ENCODE data around the gene ADGRF4.

Gene ADGRF4

GRCh38 chr6:47752801-47753200, 54.4 kb downstream of the ADGRF4 start:
- no peak for DNase-seq (ENCODE audit: low read depth, low spot score)
- in situ Hi-C loops (cut with HindIII; ENCODE audit: low sequenced_read_pairs): no loop called here
- no peak overlapping the region for H3K4me3 ChIP-seq (ENCODE audit: low read depth, low read length)
- TF ChIP-seq, protein P1, sequence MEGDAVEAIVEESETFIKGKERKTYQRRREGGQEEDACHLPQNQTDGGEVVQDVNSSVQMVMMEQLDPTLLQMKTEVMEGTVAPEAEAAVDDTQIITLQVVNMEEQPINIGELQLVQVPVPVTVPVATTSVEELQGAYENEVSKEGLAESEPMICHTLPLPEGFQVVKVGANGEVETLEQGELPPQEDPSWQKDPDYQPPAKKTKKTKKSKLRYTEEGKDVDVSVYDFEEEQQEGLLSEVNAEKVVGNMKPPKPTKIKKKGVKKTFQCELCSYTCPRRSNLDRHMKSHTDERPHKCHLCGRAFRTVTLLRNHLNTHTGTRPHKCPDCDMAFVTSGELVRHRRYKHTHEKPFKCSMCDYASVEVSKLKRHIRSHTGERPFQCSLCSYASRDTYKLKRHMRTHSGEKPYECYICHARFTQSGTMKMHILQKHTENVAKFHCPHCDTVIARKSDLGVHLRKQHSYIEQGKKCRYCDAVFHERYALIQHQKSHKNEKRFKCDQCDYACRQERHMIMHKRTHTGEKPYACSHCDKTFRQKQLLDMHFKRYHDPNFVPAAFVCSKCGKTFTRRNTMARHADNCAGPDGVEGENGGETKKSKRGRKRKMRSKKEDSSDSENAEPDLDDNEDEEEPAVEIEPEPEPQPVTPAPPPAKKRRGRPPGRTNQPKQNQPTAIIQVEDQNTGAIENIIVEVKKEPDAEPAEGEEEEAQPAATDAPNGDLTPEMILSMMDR (IDR thresholded peaks at IDR 0.05; ENCODE audit: low read depth, low read length): no peak

DNA sequence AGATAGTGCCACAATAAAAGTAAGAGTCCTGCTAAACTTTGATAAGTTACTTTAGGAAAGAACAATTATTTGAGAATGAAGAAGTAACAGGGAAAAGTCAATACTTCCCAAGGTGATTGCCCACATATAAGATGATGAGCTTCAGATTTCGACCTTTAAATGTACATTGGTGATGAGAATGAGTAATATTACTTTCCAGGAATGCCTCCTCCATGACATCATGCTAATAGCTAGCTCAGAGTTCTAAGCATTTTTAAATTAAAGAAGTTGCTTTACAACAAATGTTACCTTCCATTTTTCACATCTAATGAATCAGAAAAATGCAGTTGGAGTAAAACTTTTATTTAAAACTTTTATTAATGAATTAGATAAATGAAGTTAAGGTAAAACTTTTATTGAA, 61.0 kb downstream of the ADGRF4 start:
- in situ Hi-C loops (cut with HindIII; ENCODE audit: low sequenced_read_pairs): no loop called here
- no peak for DNase-seq (ENCODE audit: low read depth, low spot score)
- TF ChIP-seq, protein P1 (IDR thresholded peaks at IDR 0.05; ENCODE audit: low read depth, low read length): no peak
- no peak overlapping the region for H3K4me3 ChIP-seq (ENCODE audit: low read depth, low read length)

GRCh38 chr6:47762502-47762901, 64.1 kb downstream of the ADGRF4 start:
- no peak overlapping the region for H3K4me3 ChIP-seq (ENCODE audit: low read depth, low read length)
- in situ Hi-C loops (cut with HindIII; ENCODE audit: low sequenced_read_pairs): no loop called here
- no peak for DNase-seq (ENCODE audit: low read depth, low spot score)
- TF ChIP-seq, protein P1 (IDR thresholded peaks at IDR 0.05; ENCODE audit: low read depth, low read length): no peak

DNA sequence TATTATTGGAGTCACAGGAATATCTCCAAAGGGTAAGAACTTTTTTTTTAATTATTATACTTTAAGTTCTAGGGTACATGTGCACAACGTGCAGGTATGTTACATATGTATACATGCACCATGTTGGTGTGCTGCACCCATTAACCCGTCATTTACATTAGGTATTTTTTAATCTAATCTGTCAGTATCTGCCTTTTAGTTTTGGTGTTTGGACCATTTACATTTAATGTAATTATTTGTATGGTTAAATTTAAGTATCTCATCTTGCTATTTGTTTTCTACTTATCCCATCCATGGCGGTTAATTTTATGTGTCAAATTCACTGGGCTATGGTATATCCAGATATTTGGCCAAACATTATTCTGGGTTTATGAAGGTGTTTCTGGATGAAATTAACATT, 68.1 kb downstream of the ADGRF4 start:
- TF ChIP-seq, protein P1 (IDR thresholded peaks at IDR 0.05; ENCODE audit: low read depth, low read length): no peak
- in situ Hi-C loops (cut with HindIII; ENCODE audit: low sequenced_read_pairs): no loop called here

GRCh38 chr6:47767102-47767501, 68.7 kb downstream of the ADGRF4 start:
- in situ Hi-C loops (cut with HindIII; ENCODE audit: low sequenced_read_pairs): no loop called here
- no peak overlapping the region for H3K4me3 ChIP-seq (ENCODE audit: low read depth, low read length)
- no peak for DNase-seq (ENCODE audit: low read depth, low spot score)
- TF ChIP-seq, protein P1 (IDR thresholded peaks at IDR 0.05; ENCODE audit: low read depth, low read length): no peak

More for the DNA sequence above, 68.1 kb downstream of the ADGRF4 start:
- no peak for DNase-seq (ENCODE audit: low read depth, low spot score)
- H3K4me3 ChIP-seq (ENCODE audit: low read depth, low read length): no peak overlapping the region

GRCh38 chr6:47769982-47770381, 71.6 kb downstream of the ADGRF4 start:
- DNase-seq (ENCODE audit: low read depth, low spot score): no peak
- in situ Hi-C loops (cut with HindIII; ENCODE audit: low sequenced_read_pairs): no loop called here
- H3K4me3 ChIP-seq (ENCODE audit: low read depth, low read length): no peak overlapping the region
- TF ChIP-seq, protein P1 (IDR thresholded peaks at IDR 0.05; ENCODE audit: low read depth, low read length): no peak
